ENCODE data around the gene AFF4.
A peak's percentile ranks its signal among the peaks of the same experiment; 100 is the strongest.

The AFF4 gene

GRCh38 chr5:132850066-132850465, 113.4 kb downstream of the AFF4 start:
- TF ChIP-seq CTCF (IDR thresholded peaks at IDR 0.05; ENCODE audit: control insufficient read depth, insufficient read depth, low read depth, low read length, missing control alignments) = no peak
- DNase-seq (ENCODE audit: low read depth) = no peak
- no peak overlapping the region for H3K4me3 ChIP-seq (ENCODE audit: control insufficient read depth, low read depth, low read length)

- DNase-seq (ENCODE audit: low read depth) = no peak
- no peak overlapping the region for H3K4me3 ChIP-seq (ENCODE audit: control insufficient read depth, low read depth, low read length)
- TF ChIP-seq CTCF (IDR thresholded peaks at IDR 0.05; ENCODE audit: control insufficient read depth, insufficient read depth, low read depth, low read length, missing control alignments) = no peak
Observed at GRCh38 chr5:132849347-132849746, 114.1 kb downstream of the AFF4 start.

GRCh38 chr5:132848270-132848669, 115.2 kb downstream of the AFF4 start:
- no peak overlapping the region for H3K4me3 ChIP-seq (ENCODE audit: control insufficient read depth, low read depth, low read length)
- DNase-seq (ENCODE audit: low read depth) = no peak
- TF ChIP-seq CTCF (IDR thresholded peaks at IDR 0.05; ENCODE audit: control insufficient read depth, insufficient read depth, low read depth, low read length, missing control alignments) = no peak

GRCh38 chr5:132841305-132841704, 122.1 kb downstream of the AFF4 start:
- no peak overlapping the region for H3K4me3 ChIP-seq (ENCODE audit: control insufficient read depth, low read depth, low read length)
- TF ChIP-seq CTCF (IDR thresholded peaks at IDR 0.05; ENCODE audit: control insufficient read depth, insufficient read depth, low read depth, low read length, missing control alignments) = no peak
- DNase-seq (ENCODE audit: low read depth) = peak; percentile 45

GRCh38 chr5:132840896-132841295, 122.5 kb downstream of the AFF4 start:
- no peak overlapping the region for H3K4me3 ChIP-seq (ENCODE audit: control insufficient read depth, low read depth, low read length)
- no peak for TF ChIP-seq CTCF (IDR thresholded peaks at IDR 0.05; ENCODE audit: control insufficient read depth, insufficient read depth, low read depth, low read length, missing control alignments)
- no peak for DNase-seq (ENCODE audit: low read depth)

GRCh38 chr5:132840313-132840712, 123.1 kb downstream of the AFF4 start:
- TF ChIP-seq CTCF (IDR thresholded peaks at IDR 0.05; ENCODE audit: control insufficient read depth, insufficient read depth, low read depth, low read length, missing control alignments) = no peak
- no peak for DNase-seq (ENCODE audit: low read depth)

More at GRCh38 chr5:132840313-132840712, 123.1 kb downstream of the AFF4 start:
- no peak overlapping the region for H3K4me3 ChIP-seq (ENCODE audit: control insufficient read depth, low read depth, low read length)

All from AG09309 (cell line).